ENCODE data around the gene GLE1. TPM values are rescaled to one million over a fixed set of nuclear protein-coding genes. Genes with fewer than 3 reads are reported as not detected.
"Not testable (repeated sequence)": the region's sequence is repeated elsewhere in the genome, so short reads cannot be mapped to it uniquely, and the experiment has no call there.

Gene GLE1
- total RNA-seq, 1 donor from 2014 or later, result 19.6 TPM

GRCh38 chr9:128575469-128575868 lies 71.0 kb downstream of the GLE1 start:
- no peaks in the 10 kb centered on the region for H3K27me3 Mint-ChIP-seq
- no peaks in the 10 kb centered on the region for H3K9me3 Mint-ChIP-seq (ENCODE audit: low read depth)
- no peak for DNase-seq (ENCODE audit: low spot score, unreplicated experiment)
- no peak for TF ChIP-seq CTCF (IDR thresholded peaks at IDR 0.05; ENCODE audit: unreplicated experiment)
- no peak overlapping the region for H3K4me3 Mint-ChIP-seq (ENCODE audit: low read depth)
- peak overlapping the region; percentile 50 for H3K27ac Mint-ChIP-seq
- peaks cover 15% of the 10 kb centered on the region for H3K4me1 Mint-ChIP-seq (ENCODE audit: low read depth)
- peaks cover 42% of the 10 kb centered on the region for H3K36me3 Mint-ChIP-seq (ENCODE audit: insufficient read depth)

- Mint-ChIP-seq H3K27me3 (no peaks in the 10 kb centered on the region), H3K4me3 (ENCODE audit: low read depth) (no peak overlapping the region), H3K36me3 (ENCODE audit: insufficient read depth) (peaks cover 43% of the 10 kb centered on the region), H3K27ac (peak overlapping the region; percentile 63), H3K9me3 (ENCODE audit: low read depth) (no peaks in the 10 kb centered on the region), H3K4me1 (ENCODE audit: low read depth) (peaks cover 15% of the 10 kb centered on the region)
- no peak for DNase-seq (ENCODE audit: low spot score, unreplicated experiment)
- TF ChIP-seq CTCF (IDR thresholded peaks at IDR 0.05; ENCODE audit: unreplicated experiment), result no peak
Observed at GRCh38 chr9:128575916-128576315, 71.4 kb downstream of the GLE1 start.

- H3K4me3 Mint-ChIP-seq (ENCODE audit: low read depth), result peak overlapping the region; percentile 42
- no peaks in the 10 kb centered on the region for H3K9me3 Mint-ChIP-seq (ENCODE audit: low read depth)
- H3K27ac Mint-ChIP-seq, result peak overlapping the region; percentile 79
- no peaks in the 10 kb centered on the region for H3K27me3 Mint-ChIP-seq
- TF ChIP-seq CTCF (IDR thresholded peaks at IDR 0.05; ENCODE audit: unreplicated experiment), result no peak
- H3K4me1 Mint-ChIP-seq (ENCODE audit: low read depth), result peaks cover 15% of the 10 kb centered on the region
- peaks cover 47% of the 10 kb centered on the region for H3K36me3 Mint-ChIP-seq (ENCODE audit: insufficient read depth)
- DNase-seq (ENCODE audit: low spot score, unreplicated experiment), result no peak
Observed at GRCh38 chr9:128577206-128577605, 72.7 kb downstream of the GLE1 start.

- no peak for DNase-seq (ENCODE audit: low spot score, unreplicated experiment)
- TF ChIP-seq CTCF (IDR thresholded peaks at IDR 0.05; ENCODE audit: unreplicated experiment), result no peak
- peaks cover 51% of the 10 kb centered on the region for H3K36me3 Mint-ChIP-seq (ENCODE audit: insufficient read depth)
- H3K9me3 Mint-ChIP-seq (ENCODE audit: low read depth), result no peaks in the 10 kb centered on the region
- no peaks in the 10 kb centered on the region for H3K27me3 Mint-ChIP-seq
- peaks cover 15% of the 10 kb centered on the region for H3K4me1 Mint-ChIP-seq (ENCODE audit: low read depth)
- H3K4me3 Mint-ChIP-seq (ENCODE audit: low read depth), result no peak overlapping the region
- H3K27ac Mint-ChIP-seq, result no peak overlapping the region
Observed at GRCh38 chr9:128579194-128579593, 74.7 kb downstream of the GLE1 start.

- no peak for TF ChIP-seq CTCF (IDR thresholded peaks at IDR 0.05; ENCODE audit: unreplicated experiment)
- Mint-ChIP-seq H3K4me1 (ENCODE audit: low read depth) (peaks cover 15% of the 10 kb centered on the region), H3K4me3 (ENCODE audit: low read depth) (no peak overlapping the region)
Observed at GRCh38 chr9:128580731-128581130, 76.2 kb downstream of the GLE1 start.

GRCh38 chr9:128585155-128585554 lies 80.6 kb downstream of the GLE1 start:
- not testable (repeated sequence) for H3K9me3 Mint-ChIP-seq (ENCODE audit: low read depth); H3K27me3 Mint-ChIP-seq; H3K4me3 Mint-ChIP-seq (ENCODE audit: low read depth); H3K27ac Mint-ChIP-seq; DNase-seq (ENCODE audit: low spot score, unreplicated experiment); H3K4me1 Mint-ChIP-seq (ENCODE audit: low read depth)
- peaks cover 46% of the 10 kb centered on the region for H3K36me3 Mint-ChIP-seq (ENCODE audit: insufficient read depth)

More at GRCh38 chr9:128580731-128581130, 76.2 kb downstream of the GLE1 start:
- H3K27me3 Mint-ChIP-seq, result no peaks in the 10 kb centered on the region
- H3K27ac Mint-ChIP-seq, result no peak overlapping the region
- peaks cover 53% of the 10 kb centered on the region for H3K36me3 Mint-ChIP-seq (ENCODE audit: insufficient read depth)
- DNase-seq (ENCODE audit: low spot score, unreplicated experiment), result no peak
- no peaks in the 10 kb centered on the region for H3K9me3 Mint-ChIP-seq (ENCODE audit: low read depth)

GRCh38 chr9:128586934-128587333 lies 82.4 kb downstream of the GLE1 start:
- H3K27ac Mint-ChIP-seq; H3K9me3 Mint-ChIP-seq (ENCODE audit: low read depth); H3K4me1 Mint-ChIP-seq (ENCODE audit: low read depth); H3K4me3 Mint-ChIP-seq (ENCODE audit: low read depth); H3K27me3 Mint-ChIP-seq; DNase-seq (ENCODE audit: low spot score, unreplicated experiment): not testable (repeated sequence)
- peaks cover 44% of the 10 kb centered on the region for H3K36me3 Mint-ChIP-seq (ENCODE audit: insufficient read depth)

All from progenitor cell of endocrine pancreas (in vitro differentiated cells).